ENCODE measurements around the gene UNC13C.

The UNC13C gene

DNA sequence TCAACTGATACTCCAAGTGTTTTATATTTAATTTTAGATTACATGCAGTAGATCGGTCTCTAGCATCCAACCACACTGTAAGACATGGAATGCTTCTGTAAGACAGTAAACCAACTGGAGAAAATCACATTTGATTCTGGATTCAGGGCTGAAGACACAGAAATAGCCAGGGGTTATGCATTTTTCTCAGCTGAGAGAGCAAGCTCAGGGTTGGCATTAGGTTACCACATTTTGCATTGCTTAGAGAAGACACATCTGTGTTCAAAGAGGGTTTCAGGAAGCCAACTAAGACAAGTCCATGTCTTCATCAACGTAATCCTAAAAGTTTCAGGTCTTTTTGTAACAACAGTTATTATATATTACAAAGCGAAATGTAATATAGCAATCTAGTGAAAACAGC is 27.7 kb upstream of the UNC13C start:
- no peak overlapping the region for H3K4me3 ChIP-seq (ENCODE audit: low read depth, low read length)
- H3K9me3 ChIP-seq (ENCODE audit: control insufficient read depth, insufficient read depth, low read depth, low read length): no peaks in the 10 kb centered on the region
- no peaks in the 10 kb centered on the region for H3K4me1 ChIP-seq (ENCODE audit: control insufficient read depth, insufficient read depth, low read length)
- no peak overlapping the region for H3K27ac ChIP-seq (ENCODE audit: extremely low read depth, low read depth, low read length)
- CTCF ChIA-PET: interaction anchor here (1.6 kb wide), 1 partner anchor 13 kb away, joined by 3 read pairs; no protein-coding TSS in a partner anchor
- no peaks in the 10 kb centered on the region for H3K36me3 ChIP-seq (ENCODE audit: control insufficient read depth in 2 of 2, insufficient read depth in 1 of 2, low read length in 2 of 2)
- TF ChIP-seq, protein P1, sequence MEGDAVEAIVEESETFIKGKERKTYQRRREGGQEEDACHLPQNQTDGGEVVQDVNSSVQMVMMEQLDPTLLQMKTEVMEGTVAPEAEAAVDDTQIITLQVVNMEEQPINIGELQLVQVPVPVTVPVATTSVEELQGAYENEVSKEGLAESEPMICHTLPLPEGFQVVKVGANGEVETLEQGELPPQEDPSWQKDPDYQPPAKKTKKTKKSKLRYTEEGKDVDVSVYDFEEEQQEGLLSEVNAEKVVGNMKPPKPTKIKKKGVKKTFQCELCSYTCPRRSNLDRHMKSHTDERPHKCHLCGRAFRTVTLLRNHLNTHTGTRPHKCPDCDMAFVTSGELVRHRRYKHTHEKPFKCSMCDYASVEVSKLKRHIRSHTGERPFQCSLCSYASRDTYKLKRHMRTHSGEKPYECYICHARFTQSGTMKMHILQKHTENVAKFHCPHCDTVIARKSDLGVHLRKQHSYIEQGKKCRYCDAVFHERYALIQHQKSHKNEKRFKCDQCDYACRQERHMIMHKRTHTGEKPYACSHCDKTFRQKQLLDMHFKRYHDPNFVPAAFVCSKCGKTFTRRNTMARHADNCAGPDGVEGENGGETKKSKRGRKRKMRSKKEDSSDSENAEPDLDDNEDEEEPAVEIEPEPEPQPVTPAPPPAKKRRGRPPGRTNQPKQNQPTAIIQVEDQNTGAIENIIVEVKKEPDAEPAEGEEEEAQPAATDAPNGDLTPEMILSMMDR (tag by site-specific recombination; IDR thresholded peaks at IDR 0.05): no peak
- TF ChIP-seq, protein P2, sequence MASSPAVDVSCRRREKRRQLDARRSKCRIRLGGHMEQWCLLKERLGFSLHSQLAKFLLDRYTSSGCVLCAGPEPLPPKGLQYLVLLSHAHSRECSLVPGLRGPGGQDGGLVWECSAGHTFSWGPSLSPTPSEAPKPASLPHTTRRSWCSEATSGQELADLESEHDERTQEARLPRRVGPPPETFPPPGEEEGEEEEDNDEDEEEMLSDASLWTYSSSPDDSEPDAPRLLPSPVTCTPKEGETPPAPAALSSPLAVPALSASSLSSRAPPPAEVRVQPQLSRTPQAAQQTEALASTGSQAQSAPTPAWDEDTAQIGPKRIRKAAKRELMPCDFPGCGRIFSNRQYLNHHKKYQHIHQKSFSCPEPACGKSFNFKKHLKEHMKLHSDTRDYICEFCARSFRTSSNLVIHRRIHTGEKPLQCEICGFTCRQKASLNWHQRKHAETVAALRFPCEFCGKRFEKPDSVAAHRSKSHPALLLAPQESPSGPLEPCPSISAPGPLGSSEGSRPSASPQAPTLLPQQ (tag by site-specific recombination; IDR thresholded peaks at IDR 0.05): no peak
- TF ChIP-seq ZNF169 (tag by site-specific recombination; IDR thresholded peaks at IDR 0.05) (no peak), ZNF10 (tag by site-specific recombination; IDR thresholded peaks at IDR 0.05) (no peak), SCRT2 (tag by site-specific recombination; IDR thresholded peaks at IDR 0.05) (no peak), PRDM1 (tag by site-specific recombination; IDR thresholded peaks at IDR 0.05) (no peak), GLI4 (tag by site-specific recombination; IDR thresholded peaks at IDR 0.05) (no peak), REPIN1 (tag by site-specific recombination; IDR thresholded peaks at IDR 0.05; ENCODE audit: low read depth) (no peak), ZNF248 (tag by site-specific recombination; IDR thresholded peaks at IDR 0.05) (no peak), ZNF777 (tag by site-specific recombination; IDR thresholded peaks at IDR 0.05; ENCODE audit: borderline replicate concordance) (no peak), ZNF707 (tag by site-specific recombination; IDR thresholded peaks at IDR 0.05) (no peak), ZNF214 (tag by site-specific recombination; IDR thresholded peaks at IDR 0.05; ENCODE audit: borderline replicate concordance) (no peak), ZNF473 (tag by site-specific recombination; IDR thresholded peaks at IDR 0.05) (no peak)
- POLR2A ChIA-PET: no interaction called here

DNA sequence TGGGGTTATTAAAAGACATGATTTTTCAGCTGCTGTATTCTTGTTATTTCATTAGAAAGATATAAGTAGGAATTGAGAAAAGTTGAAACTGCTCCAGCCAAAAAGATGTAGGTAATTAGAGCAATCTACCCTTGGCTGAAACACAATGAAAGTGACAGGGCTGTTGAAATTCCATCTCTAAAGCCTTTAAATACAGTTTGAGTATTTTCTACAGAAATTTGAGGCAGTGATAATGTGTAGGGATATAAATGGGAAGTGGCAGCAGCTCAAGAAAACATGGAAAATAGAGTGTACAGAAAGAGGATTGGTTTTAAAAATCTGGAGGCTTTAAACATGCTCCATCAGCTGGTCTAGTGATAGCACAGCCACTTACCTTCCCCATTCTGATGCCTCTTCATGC is 22.8 kb upstream of the UNC13C start:
- CTCF ChIA-PET: interaction anchor here (1.4 kb wide), 1 partner anchor 8 kb away, joined by 11 read pairs; no protein-coding TSS in a partner anchor
- POLR2A ChIA-PET: no interaction called here
- H3K36me3 ChIP-seq (ENCODE audit: control insufficient read depth in 2 of 2, insufficient read depth in 1 of 2, low read length in 2 of 2): no peaks in the 10 kb centered on the region
- no peak overlapping the region for H3K4me3 ChIP-seq (ENCODE audit: low read depth, low read length)
- no peaks in the 10 kb centered on the region for H3K9me3 ChIP-seq (ENCODE audit: control insufficient read depth, insufficient read depth, low read depth, low read length)
- no peaks in the 10 kb centered on the region for H3K4me1 ChIP-seq (ENCODE audit: control insufficient read depth, insufficient read depth, low read length)
- TF ChIP-seq KLF8 (tag by site-specific recombination; IDR thresholded peaks at IDR 0.05): no peak
- TF ChIP-seq ZNF157 (tag by site-specific recombination; IDR thresholded peaks at IDR 0.05): no peak
- no peak for TF ChIP-seq SALL2 (tag by site-specific recombination; IDR thresholded peaks at IDR 0.05; ENCODE audit: borderline replicate concordance)
- no peak for TF ChIP-seq ZNF16 (tag by site-specific recombination; IDR thresholded peaks at IDR 0.05; ENCODE audit: low read depth)
- TF ChIP-seq, protein P3, sequence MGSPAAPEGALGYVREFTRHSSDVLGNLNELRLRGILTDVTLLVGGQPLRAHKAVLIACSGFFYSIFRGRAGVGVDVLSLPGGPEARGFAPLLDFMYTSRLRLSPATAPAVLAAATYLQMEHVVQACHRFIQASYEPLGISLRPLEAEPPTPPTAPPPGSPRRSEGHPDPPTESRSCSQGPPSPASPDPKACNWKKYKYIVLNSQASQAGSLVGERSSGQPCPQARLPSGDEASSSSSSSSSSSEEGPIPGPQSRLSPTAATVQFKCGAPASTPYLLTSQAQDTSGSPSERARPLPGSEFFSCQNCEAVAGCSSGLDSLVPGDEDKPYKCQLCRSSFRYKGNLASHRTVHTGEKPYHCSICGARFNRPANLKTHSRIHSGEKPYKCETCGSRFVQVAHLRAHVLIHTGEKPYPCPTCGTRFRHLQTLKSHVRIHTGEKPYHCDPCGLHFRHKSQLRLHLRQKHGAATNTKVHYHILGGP (tag by site-specific recombination; IDR thresholded peaks at IDR 0.05): no peak
- no peak for TF ChIP-seq ZNF214 (tag by site-specific recombination; IDR thresholded peaks at IDR 0.05; ENCODE audit: borderline replicate concordance)
- no peak for TF ChIP-seq ZNF747 (tag by site-specific recombination; IDR thresholded peaks at IDR 0.05)
- no peak overlapping the region for H3K27ac ChIP-seq (ENCODE audit: extremely low read depth, low read depth, low read length)

Measured in HEK293 (cell line).